Measurements from ENCODE around the gene ANKRD9.

GRCh38 chr14:102491786-102492530 is 17.6 kb downstream of the ANKRD9 start:
- TF ChIP-seq, protein P1, sequence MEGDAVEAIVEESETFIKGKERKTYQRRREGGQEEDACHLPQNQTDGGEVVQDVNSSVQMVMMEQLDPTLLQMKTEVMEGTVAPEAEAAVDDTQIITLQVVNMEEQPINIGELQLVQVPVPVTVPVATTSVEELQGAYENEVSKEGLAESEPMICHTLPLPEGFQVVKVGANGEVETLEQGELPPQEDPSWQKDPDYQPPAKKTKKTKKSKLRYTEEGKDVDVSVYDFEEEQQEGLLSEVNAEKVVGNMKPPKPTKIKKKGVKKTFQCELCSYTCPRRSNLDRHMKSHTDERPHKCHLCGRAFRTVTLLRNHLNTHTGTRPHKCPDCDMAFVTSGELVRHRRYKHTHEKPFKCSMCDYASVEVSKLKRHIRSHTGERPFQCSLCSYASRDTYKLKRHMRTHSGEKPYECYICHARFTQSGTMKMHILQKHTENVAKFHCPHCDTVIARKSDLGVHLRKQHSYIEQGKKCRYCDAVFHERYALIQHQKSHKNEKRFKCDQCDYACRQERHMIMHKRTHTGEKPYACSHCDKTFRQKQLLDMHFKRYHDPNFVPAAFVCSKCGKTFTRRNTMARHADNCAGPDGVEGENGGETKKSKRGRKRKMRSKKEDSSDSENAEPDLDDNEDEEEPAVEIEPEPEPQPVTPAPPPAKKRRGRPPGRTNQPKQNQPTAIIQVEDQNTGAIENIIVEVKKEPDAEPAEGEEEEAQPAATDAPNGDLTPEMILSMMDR (IDR thresholded peaks at IDR 0.05): no peak
- TF ChIP-seq EP300 (IDR thresholded peaks at IDR 0.05): no peak

Measured in upper lobe of left lung (tissue), 4 donors.